K562 (cell line): ENCODE data around the gene PLCL2. TPM values are rescaled to one million over a fixed set of nuclear protein-coding genes. Genes with fewer than 3 reads are reported as not detected.

Experiments used
- ATAC-seq: fragments of 200-7000 bp; cut with Tn5 transposase; 3 replicates; pipeline ENCODE4 v1.9.1; 2020; ENCODE audit warnings: moderate library complexity
- BruUV-seq: library from RNA; stranded (reverse); fragments of 400-500 nt; replicated peaks from 2 replicates; lab custom pipeline; 2021; lab: Mats Ljungman, UMichigan
- CTCF ChIA-PET: fragments of 300-600 bp; formaldehyde crosslinking; extraction: SDS; loops from one replicate; lab custom pipeline; 2021; ENCODE audit warnings: low intra/inter-chr PET ratio; lab: Yijun Ruan, JAX
- POLR2A ChIA-PET: fragments of 300-600, 350-650 bp; sonication (Branson Sonifier 250); formaldehyde crosslinking; extraction: SDS; loops from one replicate; lab custom pipeline; 2021; ENCODE audit warnings: antibody characterized with exemption, inconsistent platforms; lab: Yijun Ruan, JAX
- DNase-seq, 4 experiments: peaks; one replicate each; pipeline versions ENCODE4 v3.0.0 to v3.0.0-alpha.2; 2011 to 2018; ENCODE audit warnings: low spot score in 3 of 4, mixed read lengths in 3 of 4; ENCODE audit errors: extremely low read depth in 1 of 4
- FAIRE-seq: peaks from 2 replicates; lab custom pipeline; 2011; peaks lifted over from hg19 to GRCh38; lab: Jason Lieb, UNC
- H2AFZ ChIP-seq: 2 replicates; pipeline ENCODE4 v1.6.0; 2011; ENCODE audit warnings: low read depth, low read length, control low read depth, inconsistent platforms
- H3K27ac ChIP-seq: fragments of 200-600 bp; 3 replicates; pipeline ENCODE4 v1.8.0; 2011; ENCODE audit warnings: low read depth, mild to moderate bottlenecking, control low read depth, inconsistent platforms, low read length, moderate library complexity, mixed read lengths; ENCODE audit errors: extremely low read depth
- H3K27me3 ChIP-seq, 2 experiments: fragments of 300-600 bp in 1 of 2; 2 replicates in 1 of 2; 3 replicates in 1 of 2; pipeline versions ENCODE4 v1.6.0 to v1.8.0; 2011; ENCODE audit warnings: inconsistent platforms in 2 of 2, low read length in 2 of 2, mild to moderate bottlenecking in 1 of 2, mixed read lengths in 1 of 2, moderate library complexity in 1 of 2; ENCODE audit not compliant: control insufficient read depth in 2 of 2, insufficient read depth in 2 of 2
- H3K36me3 ChIP-seq: fragments of 300-600 bp; 3 replicates; pipeline ENCODE4 v1.8.0; 2011; ENCODE audit warnings: mild to moderate bottlenecking, low read length, inconsistent platforms; ENCODE audit not compliant: control insufficient read depth, insufficient read depth
- H3K4me1 ChIP-seq, 2 experiments: fragments of 200-600 bp in 1 of 2; replicated peaks in 1 of 2; 2 replicates in 1 of 2; 3 replicates in 1 of 2; pipeline versions ENCODE4 v1.5.1 to v1.8.0; 2011; ENCODE audit warnings: inconsistent platforms in 2 of 2, low read length in 2 of 2, mild to moderate bottlenecking in 1 of 2, mixed read lengths in 1 of 2, moderate library complexity in 1 of 2; ENCODE audit not compliant: control insufficient read depth in 2 of 2, insufficient read depth in 2 of 2
- H3K4me2 ChIP-seq: 2 replicates; pipeline ENCODE4 v1.6.1; 2011; ENCODE audit warnings: low read length, control low read depth, inconsistent platforms, mixed read lengths; ENCODE audit not compliant: insufficient read depth
- H3K4me3 ChIP-seq: fragments of 200-600 bp; sonication (generic), shearing (Covaris generic); 2 replicates; pipeline ENCODE4 v1.5.1; 2016; ENCODE audit warnings: control low read depth, inconsistent platforms
- H3K79me2 ChIP-seq: fragments of 200-600 bp; 3 replicates; pipeline ENCODE4 v1.8.0; 2011; ENCODE audit warnings: low read length, inconsistent platforms; ENCODE audit not compliant: control insufficient read depth, insufficient read depth
- H3K9ac ChIP-seq, 2 experiments: 2 replicates each; pipeline versions ENCODE4 v1.6.0 to v1.6.1; 2011; ENCODE audit warnings: low read depth in 2 of 2, low read length in 2 of 2, control low read depth in 1 of 2, inconsistent platforms in 1 of 2, mild to moderate bottlenecking in 1 of 2, mixed read lengths in 1 of 2; ENCODE audit not compliant: insufficient read depth in 1 of 2
- H3K9me1 ChIP-seq: one replicate; pipeline ENCODE4 v1.6.0; 2011; ENCODE audit warnings: inconsistent platforms, mild to moderate bottlenecking, low read length, moderate library complexity; ENCODE audit not compliant: control insufficient read depth, insufficient read depth
- H3K9me3 ChIP-seq: replicated peaks from 2 replicates; pipeline ENCODE4 v1.5.1; 2011; ENCODE audit warnings: low read depth, low read length, inconsistent platforms; ENCODE audit not compliant: control insufficient read depth, insufficient read depth
- H4K20me1 ChIP-seq: replicated peaks from 2 replicates; pipeline ENCODE4 v1.6.1; 2011; ENCODE audit warnings: low read length, inconsistent platforms, mixed read lengths; ENCODE audit not compliant: control insufficient read depth, insufficient read depth
- YBX1 ChIP-seq: fragments of 450-650 bp; IDR thresholded peaks from 2 replicates; pipeline ENCODE4 v1.7.1; 2016; ENCODE audit warnings: mild to moderate bottlenecking
- in situ Hi-C: fragments of 300-500 bp; cut with MboI; formaldehyde crosslinking; loops from 4 replicates; pipeline ENCODE4 v1.15.0; 2018; ENCODE audit warnings: inconsistent platforms, mixed read lengths
- intact Hi-C: fragments of 100-400 bp; cut with micrococcal nuclease; formaldehyde crosslinking; loops from 2 replicates; pipeline ENCODE4 v1.14.2; 2022
- polyA plus RNA-seq, 8 experiments: library from polyadenylated mRNA; depleted of rRNA in 4 of 8; stranded (reverse) in 5 of 8; unstranded in 3 of 8; fragments of >200 nt; fragmentation: Nextera tagmentation in 2 of 8; fragmentation: Illumina TruSeq in 1 of 8; extraction: Ambion mirVana in 2 of 8; extraction: Trizol in 1 of 8; gene quantifications; 2 replicates each; pipeline versions ENCODE4 v1.2.1 to v1.2.3, GENCODE V29; 2011 to 2014; ENCODE audit warnings: inconsistent platforms in 1 of 8, missing spikeins in 1 of 8
- total RNA-seq, 7 experiments: library from RNA; depleted of rRNA in 6 of 7; stranded (reverse); fragments of >200 nt in 6 of 7; fragmentation: Illumina TruSeq in 2 of 7; extraction: Trizol in 2 of 7; gene quantifications; 2 replicates each; pipeline versions ENCODE4 v1.2.1 to v1.2.3, GENCODE V29; 2011 to 2021; ENCODE audit warnings: low replicate concordance in 1 of 7
- TF ChIP-seq, protein P1 (sequence below), 2 experiments: IDR thresholded peaks; 2 replicates each; pipeline ENCODE4 v1.6.1; 2011; ENCODE audit warnings: borderline replicate concordance in 1 of 2, control low read depth in 1 of 2, low read depth in 1 of 2, low read length in 1 of 2, mild to moderate bottlenecking in 1 of 2, mixed read lengths in 1 of 2, moderate library complexity in 1 of 2; ENCODE audit not compliant: insufficient read depth in 1 of 2, insufficient read length in 1 of 2, poor library complexity in 1 of 2, severe bottlenecking in 1 of 2; ENCODE audit errors: extremely low read depth in 1 of 2

The PLCL2 gene
- total and polyA plus RNA-seq, 9 of the 15 experiments (the other 6 are each of a cell fraction or from before 2014, with no cell fraction given): 0.03 to 0.18 (median 0.11) TPM; not detected in 2

- TF ChIP-seq, protein P1, sequence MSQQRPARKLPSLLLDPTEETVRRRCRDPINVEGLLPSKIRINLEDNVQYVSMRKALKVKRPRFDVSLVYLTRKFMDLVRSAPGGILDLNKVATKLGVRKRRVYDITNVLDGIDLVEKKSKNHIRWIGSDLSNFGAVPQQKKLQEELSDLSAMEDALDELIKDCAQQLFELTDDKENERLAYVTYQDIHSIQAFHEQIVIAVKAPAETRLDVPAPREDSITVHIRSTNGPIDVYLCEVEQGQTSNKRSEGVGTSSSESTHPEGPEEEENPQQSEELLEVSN (IDR thresholded peaks at IDR 0.05; ENCODE audit: borderline replicate concordance in 1 of 2, extremely low read depth in 1 of 2, insufficient read depth in 1 of 2, insufficient read length in 1 of 2, low read depth in 1 of 2, low read length in 1 of 2, poor library complexity in 1 of 2, severe bottlenecking in 1 of 2): no peak
Observed at GRCh38 chr3:16917980-16918682, 33.4 kb downstream of the PLCL2 start (continued).

DNA sequence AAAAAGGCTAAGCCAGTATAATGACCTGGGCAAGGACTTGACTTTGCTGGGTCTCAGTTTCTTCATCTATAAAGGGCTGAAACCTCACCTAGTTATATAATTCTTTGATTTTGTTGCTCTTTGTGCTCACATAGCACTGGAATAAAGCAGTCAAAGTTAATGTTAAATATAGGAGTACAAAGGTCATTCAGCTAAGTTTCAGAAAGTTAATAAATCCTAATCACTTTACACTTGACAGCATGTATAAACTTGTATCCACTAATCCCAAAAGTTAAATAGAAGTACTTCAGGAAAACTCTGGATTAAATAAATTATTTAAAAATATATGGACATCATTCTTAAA lies 33.9 kb downstream of the PLCL2 start:
- no TSS peak for BruUV-seq
- no peak for TF ChIP-seq YBX1
- no peak overlapping the region for H3K4me2 ChIP-seq
- peak; percentile 15 for FAIRE-seq
- H3K27me3 ChIP-seq: no peaks in the 10 kb centered on the region
- no peaks in the 10 kb centered on the region for H3K9me1 ChIP-seq
- H3K4me3 ChIP-seq: no peak overlapping the region
- in situ Hi-C loops (loop anchor here (25.0 kb wide), 1 partner anchor 494 kb away; no protein-coding TSS in a partner anchor), intact Hi-C loops (no loop called here)
- H3K4me1 ChIP-seq: no peaks in the 10 kb centered on the region
- CTCF ChIA-PET: no interaction called here
- no peak overlapping the region for H3K27ac ChIP-seq
- no peak for DNase-seq
- no peaks in the 10 kb centered on the region for H4K20me1 ChIP-seq
- no peak for ATAC-seq
- no peak overlapping the region for H2AFZ ChIP-seq
- no peaks in the 10 kb centered on the region for H3K36me3 ChIP-seq
- no peaks in the 10 kb centered on the region for H3K9me3 ChIP-seq
- POLR2A ChIA-PET: interaction anchor here (0.5 kb wide), 1 partner anchor 13 kb away, joined by 4 read pairs; no protein-coding TSS in a partner anchor
- H3K9ac ChIP-seq: no peak overlapping the region
- H3K79me2 ChIP-seq: no peaks in the 10 kb centered on the region
